Duodenal mucosa (tissue), 2 donors: ENCODE results near the gene HOXD11.

ENCODE experiments used
- H3K27ac ChIP-seq: one replicate; pipeline ENCODE4 v1.7.0; 2013; ENCODE audit warnings: low read depth, low read length
- H3K27me3 ChIP-seq, 2 donors: one replicate each; pipeline ENCODE4 v1.7.0; 2013; ENCODE audit warnings: low read length in 2 of 2, control low read depth in 1 of 2; ENCODE audit not compliant: insufficient read depth in 2 of 2, control insufficient read depth in 1 of 2
- H3K36me3 ChIP-seq, 2 donors: one replicate each; pipeline ENCODE4 v1.7.0; 2013; ENCODE audit warnings: low read length in 2 of 2, control low read depth in 1 of 2; ENCODE audit not compliant: insufficient read depth in 2 of 2, control insufficient read depth in 1 of 2
- H3K4me1 ChIP-seq, 2 donors: one replicate each; pipeline ENCODE4 v1.7.0; 2013; ENCODE audit warnings: low read length in 2 of 2, control low read depth in 1 of 2; ENCODE audit not compliant: insufficient read depth in 2 of 2, control insufficient read depth in 1 of 2
- H3K4me3 ChIP-seq, 2 donors: one replicate each; pipeline ENCODE4 v1.7.0; 2013; ENCODE audit warnings: low read length in 2 of 2, low read depth in 1 of 2
- H3K9ac ChIP-seq, 2 donors: one replicate each; pipeline ENCODE4 v1.7.0; 2013; ENCODE audit warnings: low read length in 2 of 2, low read depth in 1 of 2
- H3K9me3 ChIP-seq, 2 donors: one replicate each; pipeline ENCODE4 v1.7.0; 2013; ENCODE audit warnings: low read length in 2 of 2, control low read depth in 1 of 2; ENCODE audit not compliant: control insufficient read depth in 1 of 2

HOXD11 gene

GRCh38 chr2:176145085-176145969 is 38.2 kb downstream of the HOXD11 start:
- H3K9me3 ChIP-seq = no peaks in the 10 kb centered on the region

DNA sequence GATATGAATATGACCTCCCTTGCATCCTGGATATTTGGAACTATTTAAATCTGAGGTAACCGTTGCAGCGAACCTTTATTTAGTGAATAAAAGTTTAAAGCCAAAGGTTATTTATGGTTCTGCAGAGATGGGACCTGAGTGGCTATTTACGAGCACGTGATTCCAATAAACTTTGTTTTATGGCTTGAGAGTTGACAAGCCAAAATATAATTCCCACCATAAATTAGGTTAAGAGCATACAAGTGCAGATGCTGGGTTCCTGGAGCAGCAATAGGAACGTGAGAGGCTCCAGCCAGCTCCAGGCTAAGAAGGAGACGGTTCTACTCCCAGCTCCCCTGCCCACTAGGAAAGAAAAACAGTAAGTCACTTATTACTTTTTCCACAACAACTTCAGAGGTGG is 39.0 kb downstream of the HOXD11 start:
- Histone ChIP-seq H3K4me3 (no peak overlapping the region), H3K4me1 (no peaks in the 10 kb centered on the region), H3K36me3 (no peaks in the 10 kb centered on the region), H3K9ac (no peak overlapping the region), H3K27ac (no peak overlapping the region), H3K9me3 (no peaks in the 10 kb centered on the region), H3K27me3 (peaks cover 70 to 94% of the 10 kb centered on the region in 2 donors)

More at GRCh38 chr2:176145085-176145969, 38.2 kb downstream of the HOXD11 start:
- Histone ChIP-seq H3K9ac (no peak overlapping the region), H3K27me3 (peaks cover 68 to 92% of the 10 kb centered on the region in 2 donors), H3K4me3 (no peak overlapping the region), H3K27ac (no peak overlapping the region), H3K36me3 (no peaks in the 10 kb centered on the region), H3K4me1 (peaks cover 0 to 5% of the 10 kb centered on the region in 2 donors)

- H3K27me3 ChIP-seq = peaks cover 75 to 94% of the 10 kb centered on the region in 2 donors
- no peak overlapping the region for H3K4me3 ChIP-seq
- no peak overlapping the region for H3K9ac ChIP-seq
- no peak overlapping the region for H3K27ac ChIP-seq
- H3K4me1 ChIP-seq = no peaks in the 10 kb centered on the region
- no peaks in the 10 kb centered on the region for H3K9me3 ChIP-seq
- H3K36me3 ChIP-seq = no peaks in the 10 kb centered on the region
Measured at GRCh38 chr2:176146645-176147044, 39.6 kb downstream of the HOXD11 start.

DNA sequence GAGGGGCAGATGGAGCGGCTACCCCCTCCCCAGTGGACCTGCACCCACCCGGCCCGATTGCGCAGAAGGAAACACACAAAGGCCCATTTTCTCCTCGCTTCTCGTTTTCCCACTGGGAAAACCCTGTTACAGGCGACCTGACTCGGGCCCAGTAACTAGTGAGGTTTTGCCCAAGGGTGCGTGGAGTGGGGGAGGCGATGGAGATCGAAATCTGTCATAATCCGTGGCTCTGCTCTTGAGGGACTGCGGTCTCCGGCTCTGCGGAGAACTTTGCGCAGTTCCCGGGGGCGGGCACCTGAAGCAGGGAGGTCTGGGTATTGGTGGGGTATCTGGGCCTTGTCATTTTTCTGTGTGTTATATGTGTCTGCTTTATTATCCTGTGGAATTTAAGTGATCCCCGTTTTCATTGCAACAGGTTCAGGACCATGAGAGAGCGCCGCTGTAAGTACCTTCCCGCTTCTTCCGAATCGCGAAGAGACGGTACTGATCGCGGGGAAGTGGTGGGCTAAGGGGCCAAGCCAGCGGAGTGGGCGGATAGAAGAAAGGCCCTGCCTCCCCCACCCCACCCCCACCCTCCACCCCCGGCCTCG is 40.2 kb downstream of the HOXD11 start:
- H3K36me3 ChIP-seq = no peaks in the 10 kb centered on the region
- no peaks in the 10 kb centered on the region for H3K9me3 ChIP-seq
- H3K27me3 ChIP-seq = peaks cover 76 to 94% of the 10 kb centered on the region in 2 donors
- H3K9ac ChIP-seq = no peak overlapping the region
- H3K4me3 ChIP-seq = no peak overlapping the region
- H3K4me1 ChIP-seq = no peaks in the 10 kb centered on the region
- no peak overlapping the region for H3K27ac ChIP-seq

GRCh38 chr2:176147800-176148496 is 40.9 kb downstream of the HOXD11 start:
- no peaks in the 10 kb centered on the region for H3K9me3 ChIP-seq
- H3K9ac ChIP-seq = no peak overlapping the region
- H3K27me3 ChIP-seq = peaks cover 77 to 94% of the 10 kb centered on the region in 2 donors
- no peak overlapping the region for H3K4me3 ChIP-seq
- no peaks in the 10 kb centered on the region for H3K36me3 ChIP-seq
- no peak overlapping the region for H3K27ac ChIP-seq
- H3K4me1 ChIP-seq = no peaks in the 10 kb centered on the region

DNA sequence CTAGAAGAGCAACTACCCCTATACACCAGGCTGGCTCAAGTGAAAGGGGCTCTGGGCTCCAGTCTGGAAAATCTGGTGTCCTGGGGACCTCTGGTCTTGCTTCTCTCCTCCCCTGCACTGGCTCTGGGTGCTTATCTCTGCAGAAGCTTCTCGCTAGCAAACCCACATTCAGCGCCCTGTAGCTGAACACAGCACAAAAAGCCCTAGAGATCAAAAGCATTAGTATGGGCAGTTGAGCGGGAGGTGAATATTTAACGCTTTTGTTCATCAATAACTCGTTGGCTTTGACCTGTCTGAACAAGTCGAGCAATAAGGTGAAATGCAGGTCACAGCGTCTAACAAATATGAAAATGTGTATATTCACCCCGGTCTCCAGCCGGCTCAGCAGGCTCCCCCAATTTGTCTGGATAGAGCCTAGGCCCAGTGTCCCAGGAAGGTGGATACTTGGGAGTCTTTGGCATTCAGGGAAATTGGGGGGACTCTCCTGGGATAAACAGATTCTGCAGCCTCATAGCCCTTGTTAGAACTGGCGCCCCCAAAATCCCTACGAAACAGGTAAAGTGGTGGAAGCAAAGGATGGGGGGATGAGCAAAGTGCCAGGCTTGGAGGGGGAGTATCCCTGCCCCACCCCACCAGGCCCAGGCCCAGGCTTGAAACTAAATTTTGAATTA is 41.8 kb downstream of the HOXD11 start:
- peaks cover 75 to 94% of the 10 kb centered on the region in 2 donors for H3K27me3 ChIP-seq
- no peaks in the 10 kb centered on the region for H3K4me1 ChIP-seq
- H3K9ac ChIP-seq = no peak overlapping the region
- H3K4me3 ChIP-seq = no peak overlapping the region
- H3K36me3 ChIP-seq = no peaks in the 10 kb centered on the region
- H3K9me3 ChIP-seq = no peaks in the 10 kb centered on the region
- no peak overlapping the region for H3K27ac ChIP-seq

GRCh38 chr2:176149481-176149938 is 42.4 kb downstream of the HOXD11 start:
- no peaks in the 10 kb centered on the region for H3K9me3 ChIP-seq
- no peak overlapping the region for H3K9ac ChIP-seq
- peaks cover 80 to 98% of the 10 kb centered on the region in 2 donors for H3K27me3 ChIP-seq
- H3K4me3 ChIP-seq = no peak overlapping the region
- no peak overlapping the region for H3K27ac ChIP-seq
- H3K4me1 ChIP-seq = no peaks in the 10 kb centered on the region
- H3K36me3 ChIP-seq = no peaks in the 10 kb centered on the region

- Histone ChIP-seq H3K9ac (no peak overlapping the region), H3K36me3 (no peaks in the 10 kb centered on the region), H3K9me3 (no peaks in the 10 kb centered on the region), H3K27me3 (peaks cover 81 to 98% of the 10 kb centered on the region in 2 donors), H3K4me1 (no peaks in the 10 kb centered on the region), H3K4me3 (no peak overlapping the region), H3K27ac (no peak overlapping the region)
Measured at GRCh38 chr2:176149939-176150583, 43.0 kb downstream of the HOXD11 start.

- no peaks in the 10 kb centered on the region for H3K4me1 ChIP-seq
- no peak overlapping the region for H3K4me3 ChIP-seq
- H3K9me3 ChIP-seq = no peaks in the 10 kb centered on the region
- H3K9ac ChIP-seq = no peak overlapping the region
- no peaks in the 10 kb centered on the region for H3K36me3 ChIP-seq
- peaks cover 81 to 97% of the 10 kb centered on the region in 2 donors for H3K27me3 ChIP-seq
- no peak overlapping the region for H3K27ac ChIP-seq
Measured at GRCh38 chr2:176150584-176151441, 43.7 kb downstream of the HOXD11 start.
